KMS-11 (cell line): ENCODE results near the gene EFCAB12.

Source experiments
- H2AFZ ChIP-seq: fragments of 200-600 bp; sonication (generic); 2 replicates; pipeline ENCODE4 v1.6.1; 2016; ENCODE audit warnings: antibody characterized with exemption, mixed run types, low read depth
- H3K27ac ChIP-seq: fragments of 200-600 bp; sonication (generic); 2 replicates; pipeline ENCODE4 v1.6.1; 2016; ENCODE audit warnings: mild to moderate bottlenecking, mixed run types
- H3K27me3 ChIP-seq: fragments of 200-600 bp; sonication (generic); 2 replicates; pipeline ENCODE4 v1.6.1; 2017; ENCODE audit warnings: mild to moderate bottlenecking, low read depth, mixed run types, moderate library complexity; ENCODE audit not compliant: insufficient read depth
- H3K36me3 ChIP-seq: fragments of 200-600 bp; sonication (generic); 2 replicates; pipeline ENCODE4 v1.6.1; 2017; ENCODE audit warnings: mild to moderate bottlenecking, mixed run types; ENCODE audit not compliant: insufficient read depth
- H3K4me1 ChIP-seq: fragments of 200-600 bp; sonication (generic); 2 replicates; pipeline ENCODE4 v1.6.1; 2016; ENCODE audit warnings: mild to moderate bottlenecking, low read depth, mixed run types; ENCODE audit not compliant: poor library complexity, severe bottlenecking
- H3K4me2 ChIP-seq: fragments of 200-600 bp; sonication (generic); 2 replicates; pipeline ENCODE4 v1.7.0; 2016; ENCODE audit warnings: mild to moderate bottlenecking, mixed run types
- H3K4me3 ChIP-seq: fragments of 200-600 bp; sonication (generic); IDR thresholded peaks from 2 replicates; pipeline ENCODE4 v1.6.1; 2017; ENCODE audit warnings: low read depth, low read length, mixed read lengths; ENCODE audit not compliant: insufficient read depth
- H3K79me2 ChIP-seq: fragments of 200-600 bp; sonication (generic); 2 replicates; pipeline ENCODE4 v1.6.1; 2016; ENCODE audit warnings: low read depth, mixed run types; ENCODE audit not compliant: insufficient read depth
- H3K9ac ChIP-seq: fragments of 200-600 bp; sonication (generic); 2 replicates; pipeline ENCODE4 v1.6.1; 2016; ENCODE audit warnings: mild to moderate bottlenecking, mixed run types
- H4K20me1 ChIP-seq: fragments of 200-600 bp; sonication (generic); 2 replicates; pipeline ENCODE4 v1.6.1; 2016; ENCODE audit warnings: mild to moderate bottlenecking, mixed run types; ENCODE audit not compliant: insufficient read depth
- CTCF ChIP-seq: fragments of 200-600 bp; sonication (generic); conservative IDR thresholded peaks from 2 replicates; pipeline ENCODE4 v1.6.1; 2017; ENCODE audit warnings: low read depth, mild to moderate bottlenecking, antibody characterized with exemption, low read length, moderate library complexity, mixed read lengths

Gene EFCAB12

GRCh38 chr3:129473769-129474152, 45.3 kb upstream of the EFCAB12 start:
- no peak for TF ChIP-seq CTCF
- Histone ChIP-seq H3K79me2 (no peaks in the 10 kb centered on the region), H3K4me1 (no peaks in the 10 kb centered on the region), H3K9ac (no peak overlapping the region), H2AFZ (no peak overlapping the region), H3K36me3 (no peaks in the 10 kb centered on the region; the same call in 1 of the 2 replicates), H3K27me3 (no peaks in the 10 kb centered on the region), H3K27ac (no peak overlapping the region), H3K4me3 (no peak overlapping the region), H4K20me1 (no peaks in the 10 kb centered on the region), H3K4me2 (no peak overlapping the region)

- H2AFZ ChIP-seq = no peak overlapping the region
Observed at GRCh38 chr3:129473067-129473768, 44.8 kb upstream of the EFCAB12 start.

GRCh38 chr3:129470861-129471260, 42.4 kb upstream of the EFCAB12 start:
- no peak overlapping the region for H2AFZ ChIP-seq
- no peaks in the 10 kb centered on the region; the same call in 1 of the 2 replicates for H3K36me3 ChIP-seq
- no peak overlapping the region for H3K9ac ChIP-seq
- no peak overlapping the region for H3K4me2 ChIP-seq
- H4K20me1 ChIP-seq = no peaks in the 10 kb centered on the region
- no peaks in the 10 kb centered on the region for H3K27me3 ChIP-seq
- no peak overlapping the region for H3K27ac ChIP-seq
- no peak for TF ChIP-seq CTCF
- H3K4me3 ChIP-seq = no peak overlapping the region
- H3K4me1 ChIP-seq = no peaks in the 10 kb centered on the region
- H3K79me2 ChIP-seq = no peaks in the 10 kb centered on the region

More at GRCh38 chr3:129473067-129473768, 44.8 kb upstream of the EFCAB12 start:
- Histone ChIP-seq H3K9ac (no peak overlapping the region), H3K4me3 (no peak overlapping the region), H3K79me2 (no peaks in the 10 kb centered on the region), H3K36me3 (no peaks in the 10 kb centered on the region; the same call in 1 of the 2 replicates), H3K4me2 (no peak overlapping the region), H4K20me1 (no peaks in the 10 kb centered on the region), H3K4me1 (no peaks in the 10 kb centered on the region), H3K27me3 (no peaks in the 10 kb centered on the region), H3K27ac (no peak overlapping the region)
- TF ChIP-seq CTCF = no peak

GRCh38 chr3:129469026-129469425, 40.6 kb upstream of the EFCAB12 start:
- no peak overlapping the region for H3K27ac ChIP-seq
- H3K27me3 ChIP-seq = no peaks in the 10 kb centered on the region
- H3K36me3 ChIP-seq = no peaks in the 10 kb centered on the region; the same call in 1 of the 2 replicates
- H3K4me1 ChIP-seq = no peaks in the 10 kb centered on the region
- no peak overlapping the region for H3K4me2 ChIP-seq
- TF ChIP-seq CTCF = no peak
- H3K4me3 ChIP-seq = no peak overlapping the region
- no peak overlapping the region for H3K9ac ChIP-seq
- H2AFZ ChIP-seq = no peak overlapping the region
- no peaks in the 10 kb centered on the region for H3K79me2 ChIP-seq
- H4K20me1 ChIP-seq = no peaks in the 10 kb centered on the region
